Measurements from ENCODE around the gene PNMA5.

PNMA5 gene

GRCh38 chrX:152958524-152959465 is 35.1 kb downstream of the PNMA5 start:
- DNase-seq, result peak; percentile 96 to 99

GRCh38 chrX:152958047-152958446 is 35.9 kb downstream of the PNMA5 start:
- DNase-seq, result no peak

- no peak for DNase-seq
Measured at GRCh38 chrX:152950786-152951185, 43.1 kb downstream of the PNMA5 start.

- no peak for DNase-seq
Measured at GRCh38 chrX:152949114-152949513, 44.8 kb downstream of the PNMA5 start.

- no peak for DNase-seq
Measured at GRCh38 chrX:152946681-152947080, 47.2 kb downstream of the PNMA5 start.

- DNase-seq, result no peak
Measured at GRCh38 chrX:152945021-152945979, 48.6 kb downstream of the PNMA5 start.

- no peak for DNase-seq
Measured at GRCh38 chrX:152943826-152944225, 50.1 kb downstream of the PNMA5 start.

- DNase-seq, result peak in 1 of 2 experiments; percentile 24
Measured at GRCh38 chrX:152942077-152942442, 51.9 kb downstream of the PNMA5 start.

- DNase-seq, result peak; percentile 93 to 94
Measured at GRCh38 chrX:152941328-152942076, 52.4 kb downstream of the PNMA5 start.

All from activated T-cell treated with anti-CD3 and anti-CD28 coated beads, Interleukin-2, amount 50 U/mL, for 48 hours (primary cell).